AG09309 (cell line): ENCODE measurements around the gene ZBTB14.

Source experiments
- DNase-seq: peaks from one replicate; pipeline ENCODE4 v3.0.0-alpha.2; 2010; ENCODE audit warnings: low read depth
- H3K4me3 ChIP-seq: 2 replicates; pipeline ENCODE4 v1.5.1; 2011; ENCODE audit warnings: mild to moderate bottlenecking, low read depth, low read length, moderate library complexity; ENCODE audit not compliant: control insufficient read depth
- CTCF ChIP-seq: IDR thresholded peaks from 2 replicates; pipeline ENCODE4 v1.5.1; 2011; ENCODE audit warnings: mild to moderate bottlenecking, low read depth, low read length, inconsistent platforms; ENCODE audit not compliant: insufficient read depth, control insufficient read depth; ENCODE audit errors: missing control alignments

The ZBTB14 gene

DNA sequence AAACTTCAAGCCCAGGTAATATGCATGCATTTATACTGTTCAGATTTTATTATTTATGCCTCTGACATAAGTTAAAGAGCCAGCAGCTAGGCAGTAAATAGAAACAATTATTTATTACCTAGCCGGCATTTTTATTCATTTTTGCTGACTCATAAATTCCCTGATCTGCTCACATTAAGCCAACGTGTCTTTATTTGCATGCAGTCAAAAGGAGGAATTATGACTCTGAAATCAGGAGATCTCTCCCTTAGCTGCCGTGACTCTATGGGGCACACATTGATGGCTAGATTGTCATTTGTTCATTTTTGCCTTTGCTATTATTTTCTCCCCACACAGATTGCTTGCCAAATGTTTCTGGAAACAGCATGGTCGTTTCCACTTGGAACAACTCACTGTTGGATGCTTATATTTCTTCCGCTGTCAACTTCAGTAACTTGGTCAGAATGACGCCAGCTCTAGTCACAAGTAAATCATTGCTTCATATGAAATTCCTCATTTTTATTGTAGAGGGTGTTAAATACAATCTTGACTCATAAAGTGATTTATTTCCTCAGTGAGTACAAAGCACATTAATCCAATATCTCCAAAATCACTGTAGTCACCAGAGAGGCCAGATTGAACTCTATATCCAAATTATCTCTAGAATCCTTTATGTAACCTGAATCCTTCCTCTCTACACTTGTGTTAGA lies 15.9 kb upstream of the ZBTB14 start:
- H3K4me3 ChIP-seq, result no peak overlapping the region
- DNase-seq, result no peak
- TF ChIP-seq CTCF, result no peak

- no peak overlapping the region for H3K4me3 ChIP-seq
- no peak for DNase-seq
- TF ChIP-seq CTCF, result no peak
Measured at GRCh38 chr18:5309888-5310470, 14.5 kb upstream of the ZBTB14 start.

DNA sequence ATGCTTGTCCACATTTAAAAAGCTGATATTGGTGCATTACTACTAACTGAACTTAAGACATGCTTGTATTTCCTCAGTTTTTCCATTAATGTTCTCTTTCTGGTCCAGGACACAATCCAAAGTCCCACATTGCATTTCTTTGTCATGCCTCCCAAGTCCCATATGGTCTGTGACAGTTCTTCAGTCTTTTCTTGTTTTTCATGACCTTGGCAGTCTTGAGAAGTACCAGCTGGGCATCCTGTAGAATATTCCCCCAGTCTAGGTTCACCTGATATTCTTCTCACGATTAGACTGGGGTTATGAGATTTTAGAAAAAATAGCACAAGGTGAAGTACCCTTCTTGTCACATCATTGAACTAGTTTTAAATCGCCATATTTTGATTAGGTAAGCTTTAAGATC lies 10.3 kb upstream of the ZBTB14 start:
- DNase-seq, result no peak
- no peak overlapping the region for H3K4me3 ChIP-seq
- no peak for TF ChIP-seq CTCF

DNA sequence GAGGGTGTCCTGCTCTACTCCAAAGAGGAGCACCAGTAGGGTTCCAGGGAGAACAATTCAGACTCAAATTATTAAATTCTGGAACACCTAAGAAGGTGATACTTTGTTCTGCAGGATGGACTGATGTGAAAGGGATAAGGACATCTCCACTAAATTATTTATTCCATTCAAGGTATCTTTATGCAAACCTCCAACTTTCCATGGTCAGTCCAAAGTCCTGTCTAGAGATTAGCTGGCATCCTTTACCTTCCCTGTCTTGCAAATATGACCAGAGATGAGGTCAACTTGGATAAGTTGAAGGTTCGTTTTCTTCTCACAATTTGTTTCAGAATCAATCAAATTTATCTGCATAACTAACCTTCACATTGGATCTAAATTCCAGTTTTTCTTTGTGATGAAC lies 8.7 kb upstream of the ZBTB14 start:
- no peak overlapping the region for H3K4me3 ChIP-seq
- no peak for TF ChIP-seq CTCF
- DNase-seq, result no peak

GRCh38 chr18:5303636-5304035 lies 8.1 kb upstream of the ZBTB14 start:
- TF ChIP-seq CTCF, result no peak
- H3K4me3 ChIP-seq, result no peak overlapping the region
- no peak for DNase-seq

DNA sequence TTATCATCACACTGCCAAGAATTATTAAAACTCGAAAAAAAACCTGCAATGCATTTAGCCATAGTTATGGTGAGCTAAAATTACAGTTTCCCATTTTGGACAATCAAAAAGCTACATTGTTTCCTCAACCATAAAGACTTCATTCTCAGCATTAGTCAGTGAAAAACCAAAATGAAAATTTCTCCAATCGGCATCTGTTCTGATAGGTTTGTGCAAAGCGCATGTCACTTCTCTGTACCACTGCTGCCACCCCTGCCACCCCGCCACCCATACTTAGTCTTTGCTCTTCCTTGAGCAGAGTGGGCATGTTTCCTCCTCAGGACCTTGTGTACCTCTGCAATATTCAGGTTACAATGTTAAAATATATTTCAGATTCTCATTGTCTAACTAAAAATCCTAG lies 7.1 kb upstream of the ZBTB14 start:
- DNase-seq, result no peak
- no peak for TF ChIP-seq CTCF
- H3K4me3 ChIP-seq, result no peak overlapping the region
